Stromal cell of bone marrow (primary cell): ENCODE results near the gene AKAP13.
"Not testable (repeated sequence)": the region's sequence is repeated elsewhere in the genome, so short reads cannot be mapped to it uniquely, and the experiment has no call there.

Experiments
- DNase-seq: peaks from one replicate; pipeline ENCODE4 v3.0.0-alpha.2; 2012; ENCODE audit warnings: low read depth

The AKAP13 gene

GRCh38 chr15:85479071-85479647 is 98.8 kb downstream of the AKAP13 start:
- DNase-seq = no peak

GRCh38 chr15:85480923-85481322 is 100.5 kb downstream of the AKAP13 start:
- no peak for DNase-seq

GRCh38 chr15:85481543-85481942 is 101.1 kb downstream of the AKAP13 start:
- not testable (repeated sequence) for DNase-seq

- peak; percentile 77 for DNase-seq
Measured at GRCh38 chr15:85482894-85483293, 102.5 kb downstream of the AKAP13 start.

GRCh38 chr15:85483955-85484354 is 103.6 kb downstream of the AKAP13 start:
- not testable (repeated sequence) for DNase-seq

- not testable (repeated sequence) for DNase-seq
Measured at GRCh38 chr15:85484923-85485322, 104.5 kb downstream of the AKAP13 start.

GRCh38 chr15:85485956-85486567 is 105.7 kb downstream of the AKAP13 start:
- peak; percentile 64 for DNase-seq

- not testable (repeated sequence) for DNase-seq
Measured at GRCh38 chr15:85487796-85488195, 107.4 kb downstream of the AKAP13 start.

- DNase-seq = no peak
Measured at GRCh38 chr15:85488997-85489396, 108.6 kb downstream of the AKAP13 start.

- no peak for DNase-seq
Measured at GRCh38 chr15:85489773-85490493, 109.5 kb downstream of the AKAP13 start.

GRCh38 chr15:85490856-85491255 is 110.5 kb downstream of the AKAP13 start:
- no peak for DNase-seq

GRCh38 chr15:85491691-85492090 is 111.3 kb downstream of the AKAP13 start:
- no peak for DNase-seq

GRCh38 chr15:85492406-85492805 is 112.0 kb downstream of the AKAP13 start:
- DNase-seq = no peak

- DNase-seq = no peak
Measured at GRCh38 chr15:85493260-85493659, 112.9 kb downstream of the AKAP13 start.

- peak; percentile 79 for DNase-seq
Measured at GRCh38 chr15:85494048-85494777, 113.8 kb downstream of the AKAP13 start.

GRCh38 chr15:85495096-85495495 is 114.7 kb downstream of the AKAP13 start:
- DNase-seq = no peak

- DNase-seq = no peak
Measured at GRCh38 chr15:85495544-85495943, 115.1 kb downstream of the AKAP13 start.

GRCh38 chr15:85496151-85496550 is 115.7 kb downstream of the AKAP13 start:
- DNase-seq = no peak

GRCh38 chr15:85496551-85497171 is 116.3 kb downstream of the AKAP13 start:
- no peak for DNase-seq

- no peak for DNase-seq
Measured at GRCh38 chr15:85497172-85497569, 116.8 kb downstream of the AKAP13 start.

- no peak for DNase-seq
Measured at GRCh38 chr15:85498471-85498870, 118.1 kb downstream of the AKAP13 start.

- DNase-seq = no peak
Measured at GRCh38 chr15:85499371-85499887, 119.0 kb downstream of the AKAP13 start.
